ENCODE data around the gene SCNM1.

DNA sequence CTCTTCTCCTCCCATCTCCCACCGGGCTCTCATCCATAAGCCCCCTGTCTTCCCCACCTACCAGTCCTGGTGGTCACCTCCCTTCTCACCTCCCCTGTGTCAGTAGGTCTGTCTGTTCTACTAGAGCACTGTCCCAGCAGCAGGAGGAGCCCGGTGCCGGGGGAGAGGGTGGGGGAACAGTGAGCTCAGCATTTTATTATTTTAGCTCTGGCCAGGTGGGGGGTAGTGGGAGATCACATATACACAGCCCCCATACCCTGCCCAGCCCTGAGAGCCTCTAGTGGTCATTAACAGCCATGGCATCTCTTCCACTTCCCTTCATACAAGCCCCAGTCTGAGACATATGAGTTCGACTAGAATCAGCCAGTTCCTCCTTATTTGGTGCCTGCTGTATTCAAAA is 9.9 kb downstream of the SCNM1 start, which contains the start of gene TMOD4:
- TF ChIP-seq POLR2AphosphoS5 (IDR thresholded peaks at IDR 0.05; ENCODE audit: low read depth, low read length) (no peak), POLR2A (IDR thresholded peaks at IDR 0.05; ENCODE audit: low read depth, low read length) (no peak)

Data from GM12892 (cell line).